Measurements from ENCODE around the gene SOBP.

The SOBP gene

DNA sequence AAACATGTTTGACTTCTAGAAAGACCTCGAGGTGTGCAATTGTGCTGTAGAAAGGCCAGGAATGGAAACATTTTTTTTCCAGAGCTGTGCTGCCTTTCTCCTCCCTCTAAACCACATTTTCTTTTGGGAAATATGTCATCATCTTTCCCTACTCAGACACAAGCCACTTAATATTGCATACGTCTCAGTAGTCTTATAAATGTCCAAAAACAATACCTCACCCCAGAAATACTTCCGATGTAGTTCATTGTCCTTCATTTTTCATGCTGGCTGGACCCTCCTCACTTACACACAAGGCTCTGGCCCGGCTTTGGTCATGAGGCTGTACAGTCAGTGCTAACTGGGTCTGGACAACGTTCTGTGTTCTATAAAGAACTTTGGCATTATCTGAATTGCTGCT, 207.8 kb downstream of the SOBP start:
- TF ChIP-seq, protein P1, sequence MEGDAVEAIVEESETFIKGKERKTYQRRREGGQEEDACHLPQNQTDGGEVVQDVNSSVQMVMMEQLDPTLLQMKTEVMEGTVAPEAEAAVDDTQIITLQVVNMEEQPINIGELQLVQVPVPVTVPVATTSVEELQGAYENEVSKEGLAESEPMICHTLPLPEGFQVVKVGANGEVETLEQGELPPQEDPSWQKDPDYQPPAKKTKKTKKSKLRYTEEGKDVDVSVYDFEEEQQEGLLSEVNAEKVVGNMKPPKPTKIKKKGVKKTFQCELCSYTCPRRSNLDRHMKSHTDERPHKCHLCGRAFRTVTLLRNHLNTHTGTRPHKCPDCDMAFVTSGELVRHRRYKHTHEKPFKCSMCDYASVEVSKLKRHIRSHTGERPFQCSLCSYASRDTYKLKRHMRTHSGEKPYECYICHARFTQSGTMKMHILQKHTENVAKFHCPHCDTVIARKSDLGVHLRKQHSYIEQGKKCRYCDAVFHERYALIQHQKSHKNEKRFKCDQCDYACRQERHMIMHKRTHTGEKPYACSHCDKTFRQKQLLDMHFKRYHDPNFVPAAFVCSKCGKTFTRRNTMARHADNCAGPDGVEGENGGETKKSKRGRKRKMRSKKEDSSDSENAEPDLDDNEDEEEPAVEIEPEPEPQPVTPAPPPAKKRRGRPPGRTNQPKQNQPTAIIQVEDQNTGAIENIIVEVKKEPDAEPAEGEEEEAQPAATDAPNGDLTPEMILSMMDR (conservative IDR thresholded peaks at IDR 0.05; ENCODE audit: low read depth, low read length) = no peak
- no peak overlapping the region for H3K4me3 ChIP-seq (ENCODE audit: low read depth, low read length)
- DNase-seq (ENCODE audit: low read depth) = peak; percentile 56

DNA sequence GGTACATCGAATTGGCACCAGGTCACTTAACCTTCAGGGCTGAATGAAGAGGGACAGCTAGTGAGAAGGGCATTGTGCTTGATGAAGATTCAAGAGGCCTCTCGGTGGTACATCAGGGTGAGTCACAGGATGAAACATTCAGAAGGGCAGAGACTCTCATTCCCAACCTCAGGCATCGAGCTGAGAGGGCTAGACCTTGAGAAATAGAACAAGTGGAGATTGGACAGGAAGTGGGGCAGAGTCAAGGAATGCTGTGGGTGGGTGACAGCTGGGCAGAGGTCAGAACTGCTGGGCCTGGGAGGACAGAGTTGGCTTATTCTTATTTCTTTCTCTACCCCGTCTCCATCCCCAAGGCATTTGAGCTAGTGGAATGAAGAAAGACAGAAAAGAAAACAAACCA, 208.2 kb downstream of the SOBP start:
- peak; percentile 62 for DNase-seq (ENCODE audit: low read depth)
- TF ChIP-seq, protein P1 (conservative IDR thresholded peaks at IDR 0.05; ENCODE audit: low read depth, low read length) = no peak
- no peak overlapping the region for H3K4me3 ChIP-seq (ENCODE audit: low read depth, low read length)

DNA sequence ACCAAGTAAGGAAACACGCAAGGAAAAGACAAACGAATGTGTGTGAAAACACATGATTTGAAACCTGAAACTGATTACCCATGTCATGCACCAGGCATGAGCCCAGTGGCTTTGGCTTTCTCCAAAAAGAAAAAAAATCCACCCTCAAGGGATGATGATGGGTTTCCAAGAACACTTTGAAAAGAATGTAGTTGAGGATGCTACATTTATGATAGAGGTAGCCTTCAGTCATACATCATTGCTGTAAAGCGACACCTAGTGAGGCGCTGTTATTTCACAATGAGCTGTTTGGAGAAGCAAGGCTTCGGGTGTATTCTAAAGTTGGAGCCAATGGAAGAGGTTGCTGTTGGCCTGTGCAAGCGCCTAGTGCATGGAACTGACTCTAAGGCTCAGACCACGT, 209.3 kb downstream of the SOBP start:
- no peak for DNase-seq (ENCODE audit: low read depth)

DNA sequence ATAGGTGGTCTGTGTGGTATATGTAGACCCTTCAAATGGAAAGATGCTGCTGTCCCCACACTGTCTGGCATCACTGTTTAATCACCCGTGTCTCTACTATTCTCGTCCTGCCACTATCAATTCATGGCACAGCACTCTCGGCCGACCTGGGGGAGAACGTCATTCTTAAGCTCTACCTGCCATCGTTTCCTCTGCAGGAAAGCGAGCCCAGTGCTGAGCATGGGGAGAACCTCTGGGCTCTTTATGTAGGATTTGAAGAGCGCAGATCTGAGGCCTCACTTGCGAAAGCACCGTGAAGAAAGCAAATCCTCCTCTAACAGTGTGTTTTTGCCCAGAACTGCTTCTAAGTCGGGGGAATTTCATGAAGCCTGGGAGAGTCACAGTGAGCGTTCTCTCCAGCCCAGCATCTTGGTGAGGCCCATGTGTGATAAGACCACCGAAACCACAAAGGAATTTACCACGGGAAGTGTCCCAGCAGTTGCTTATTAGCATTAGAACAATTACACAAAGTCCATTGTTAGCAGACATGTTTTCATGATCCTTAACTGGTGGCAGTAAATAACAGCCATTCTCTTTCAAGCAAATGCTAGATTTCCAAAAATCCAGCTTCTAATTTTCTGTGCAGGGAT, 209.9 kb downstream of the SOBP start:
- TF ChIP-seq, protein P1 (conservative IDR thresholded peaks at IDR 0.05; ENCODE audit: low read depth, low read length) = no peak
- no peak for DNase-seq (ENCODE audit: low read depth)
- no peak overlapping the region for H3K4me3 ChIP-seq (ENCODE audit: low read depth, low read length)

More for the DNA sequence above, 209.3 kb downstream of the SOBP start:
- TF ChIP-seq, protein P1 (conservative IDR thresholded peaks at IDR 0.05; ENCODE audit: low read depth, low read length) = no peak
- H3K4me3 ChIP-seq (ENCODE audit: low read depth, low read length) = no peak overlapping the region

DNA sequence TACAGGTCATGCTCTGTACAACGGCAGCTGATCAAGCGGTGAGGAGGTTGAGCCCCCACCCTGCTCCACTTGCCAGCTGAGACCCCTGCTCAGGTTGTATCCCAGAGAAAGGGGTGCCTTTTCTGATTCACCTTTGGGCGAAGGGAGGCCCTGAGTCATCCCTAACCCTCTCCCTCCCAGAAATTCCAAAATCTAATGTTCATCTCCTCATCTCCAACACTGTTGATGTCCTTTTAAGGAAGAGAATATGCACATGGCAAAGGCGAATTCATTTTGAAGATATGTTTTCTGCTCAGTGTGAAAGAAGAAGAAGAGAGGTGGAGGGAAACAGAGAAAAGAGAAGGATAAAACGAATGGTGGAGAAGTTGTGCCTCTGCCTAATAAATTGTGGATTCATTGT, 213.7 kb downstream of the SOBP start:
- H3K4me3 ChIP-seq (ENCODE audit: low read depth, low read length) = no peak overlapping the region
- DNase-seq (ENCODE audit: low read depth) = no peak
- TF ChIP-seq, protein P1 (conservative IDR thresholded peaks at IDR 0.05; ENCODE audit: low read depth, low read length) = no peak

DNA sequence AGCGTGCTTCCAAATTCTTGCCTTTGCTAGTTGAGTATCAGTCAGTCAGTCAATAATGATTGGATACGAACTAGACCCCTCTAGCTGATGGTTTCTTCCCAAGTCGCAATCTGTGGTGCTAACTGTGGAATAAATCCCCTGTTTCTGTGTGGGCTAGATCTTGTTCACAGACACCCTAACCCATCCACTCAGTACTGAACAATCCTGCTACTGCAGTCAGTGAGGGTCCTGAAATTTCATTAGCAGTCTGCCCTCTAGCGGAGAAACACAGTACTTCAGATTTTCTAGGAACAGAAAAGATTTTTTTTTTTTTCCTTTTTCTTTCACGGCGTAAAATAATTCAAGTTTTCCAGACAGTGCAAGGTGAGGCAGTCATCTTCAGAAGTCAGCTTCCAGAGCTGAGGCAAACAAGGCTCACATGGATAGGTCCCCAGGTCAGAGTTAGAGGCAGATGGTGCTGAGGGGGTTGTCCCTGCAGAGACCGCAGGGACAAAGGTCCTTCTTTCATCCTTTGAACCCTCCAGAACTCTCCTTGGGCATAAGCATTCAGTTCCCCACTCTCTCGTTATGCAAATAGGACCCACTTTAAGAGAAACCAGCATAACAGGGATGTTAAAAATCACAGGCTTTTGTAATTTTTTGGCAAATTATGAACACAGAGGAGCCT, 214.6 kb downstream of the SOBP start:
- TF ChIP-seq, protein P1 (conservative IDR thresholded peaks at IDR 0.05; ENCODE audit: low read depth, low read length) = peak; percentile 81
- DNase-seq (ENCODE audit: low read depth) = peak; percentile 73
- H3K4me3 ChIP-seq (ENCODE audit: low read depth, low read length) = no peak overlapping the region

All from choroid plexus epithelial cell (primary cell).